GM18870 (cell line): ENCODE measurements around the gene ADAT2.

Experiments
- ATAC-seq: cut with Tn5 transposase; IDR thresholded peaks from one replicate; pipeline ENCODE4 v1.9.1; 2021; ENCODE audit warnings: moderate library complexity; ENCODE audit not compliant: unreplicated experiment

ADAT2 gene

DNA sequence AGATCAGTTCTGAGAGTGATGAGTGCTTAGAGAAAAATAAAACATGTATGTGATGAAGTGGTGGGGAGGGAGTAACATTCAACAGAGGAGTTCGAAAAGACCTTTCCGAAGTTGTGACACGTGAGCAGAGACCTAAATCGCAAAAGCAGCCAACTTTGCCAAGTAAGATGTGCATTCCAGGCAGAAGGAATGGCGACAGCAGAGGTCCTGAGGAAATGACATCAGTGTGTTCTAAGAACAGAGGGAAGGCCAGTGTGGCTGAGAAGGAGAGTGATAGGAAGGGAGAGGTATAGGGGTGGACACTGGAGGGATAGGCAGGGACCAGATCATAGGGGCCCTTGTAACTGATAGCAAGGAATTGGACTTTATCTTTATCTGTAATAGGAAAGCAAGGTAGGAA lies 51.3 kb downstream of the ADAT2 start:
- no peak for ATAC-seq

DNA sequence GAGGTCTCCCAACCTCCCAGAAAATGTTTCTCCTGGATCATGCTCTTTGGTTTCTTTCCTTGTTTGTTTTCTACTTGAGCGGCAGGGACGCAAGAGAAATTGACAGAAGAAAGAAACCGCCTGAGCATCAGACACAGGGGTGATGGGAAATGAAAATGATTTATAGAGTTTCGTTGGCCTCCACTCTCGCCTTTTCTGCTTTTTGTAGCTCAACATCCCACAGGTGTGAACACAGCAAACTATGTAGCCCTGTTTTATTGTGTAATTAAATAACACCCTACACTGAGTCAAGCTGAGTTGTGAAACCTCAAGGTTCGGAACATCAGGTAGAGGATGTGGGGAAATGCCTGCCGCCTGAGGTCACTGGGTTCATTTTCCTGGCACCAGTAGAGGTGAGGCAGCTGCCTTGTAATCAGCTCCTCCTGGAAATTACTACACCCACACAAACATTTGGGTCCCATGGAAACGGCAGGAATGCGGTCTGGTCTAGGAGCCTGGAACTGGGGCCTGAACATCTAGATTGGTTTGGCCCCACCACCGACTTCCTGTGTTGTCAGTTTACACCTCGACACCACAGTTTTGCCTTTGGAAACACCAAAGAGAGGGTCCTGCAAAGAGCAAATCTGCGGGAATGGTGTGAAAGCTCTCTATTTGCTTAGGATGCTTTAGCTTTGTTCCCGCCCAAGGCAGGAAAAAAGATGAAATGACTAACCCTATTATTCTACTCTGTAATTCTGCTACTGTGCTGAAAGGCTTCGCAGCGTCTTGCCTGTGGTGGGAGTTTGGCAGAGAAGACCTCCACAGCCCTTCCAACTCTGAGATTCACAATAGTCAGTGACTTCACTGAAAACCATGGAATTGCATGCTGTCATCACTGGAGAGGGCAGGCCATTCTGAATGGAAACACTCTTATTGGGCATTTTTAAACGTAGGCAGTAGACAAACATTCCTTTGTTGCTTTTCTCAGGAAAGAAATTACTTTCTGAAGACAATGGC lies 53.0 kb downstream of the ADAT2 start:
- no peak for ATAC-seq

GRCh38 chr6:143396497-143397226 lies 53.8 kb downstream of the ADAT2 start:
- no peak for ATAC-seq

DNA sequence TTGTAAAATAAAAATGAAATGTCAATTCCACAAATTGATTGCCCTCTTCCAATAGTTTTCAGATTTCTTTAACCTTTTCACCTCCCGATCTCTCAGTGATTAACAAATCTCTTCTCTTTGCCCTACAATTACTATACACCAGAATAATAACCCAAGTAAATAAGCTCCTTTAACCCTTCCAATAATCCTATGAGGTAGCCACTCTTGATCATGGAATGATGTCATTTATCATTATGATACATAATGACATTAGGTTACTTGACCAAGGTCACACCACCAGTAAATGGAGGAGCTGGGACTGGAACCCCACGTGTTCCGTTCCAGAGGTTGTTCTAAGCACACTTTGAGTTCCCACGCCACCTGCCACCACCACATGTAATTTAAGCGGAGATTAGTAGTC lies 54.8 kb downstream of the ADAT2 start:
- ATAC-seq: no peak

DNA sequence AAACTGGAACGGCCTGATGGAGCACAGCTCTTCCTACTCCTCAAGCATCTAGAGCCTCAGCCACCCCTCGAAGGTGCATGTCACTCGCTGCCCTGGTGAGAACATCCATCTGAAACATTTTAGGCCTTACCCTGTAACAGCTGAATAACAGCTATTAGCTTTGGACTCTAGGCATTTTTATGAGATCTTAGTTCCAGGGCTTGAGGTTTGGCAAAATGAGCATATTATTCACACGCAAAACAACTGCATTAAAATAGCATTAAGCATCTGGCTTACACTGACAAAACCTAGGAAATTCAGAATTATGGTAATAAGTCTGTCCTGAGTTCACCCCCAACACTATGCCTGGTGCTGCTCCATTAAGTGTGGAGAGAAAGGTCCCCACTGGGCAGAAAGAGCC lies 56.1 kb downstream of the ADAT2 start:
- ATAC-seq: no peak

GRCh38 chr6:143390278-143390677 lies 60.2 kb downstream of the ADAT2 start:
- ATAC-seq: no peak

DNA sequence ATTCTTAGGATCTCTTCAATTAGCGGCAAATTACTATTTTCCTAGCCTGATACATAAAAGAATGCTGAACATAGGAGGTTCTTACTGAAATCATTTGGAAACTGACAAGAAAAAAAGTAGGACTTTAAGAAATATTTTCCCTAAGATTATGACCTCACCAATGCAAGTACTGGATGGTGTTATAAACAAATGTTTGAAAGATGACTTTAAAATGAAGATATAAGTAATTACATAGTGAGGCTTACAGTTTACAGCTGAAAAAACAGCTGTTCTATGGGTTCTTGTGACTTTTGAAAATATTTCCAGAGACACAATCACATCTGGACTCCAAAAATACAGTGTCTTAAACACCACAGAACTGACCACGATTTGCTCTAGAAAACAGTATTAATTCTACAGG lies 64.9 kb downstream of the ADAT2 start:
- no peak for ATAC-seq

DNA sequence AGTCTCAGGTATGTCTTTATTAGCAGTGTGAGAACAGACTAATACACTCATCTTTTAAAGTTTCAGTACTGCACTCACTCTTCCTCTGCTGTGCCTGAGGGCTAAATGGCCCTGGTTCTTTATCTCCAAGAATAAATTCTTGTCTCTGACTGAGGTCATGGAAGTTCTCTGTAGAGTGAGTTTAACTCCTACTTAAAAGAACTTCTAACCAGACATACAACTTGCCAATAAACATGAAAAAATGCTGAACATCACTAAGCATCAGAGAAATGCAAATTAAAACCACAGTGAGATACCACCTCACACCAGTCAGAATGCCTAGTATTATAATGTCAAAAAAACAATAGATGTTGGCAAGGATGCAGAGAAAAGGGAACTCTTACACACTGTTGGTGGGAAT lies 73.6 kb downstream of the ADAT2 start:
- no peak for ATAC-seq

- no peak for ATAC-seq
Observed at GRCh38 chr6:143376375-143376774, 74.1 kb downstream of the ADAT2 start.

DNA sequence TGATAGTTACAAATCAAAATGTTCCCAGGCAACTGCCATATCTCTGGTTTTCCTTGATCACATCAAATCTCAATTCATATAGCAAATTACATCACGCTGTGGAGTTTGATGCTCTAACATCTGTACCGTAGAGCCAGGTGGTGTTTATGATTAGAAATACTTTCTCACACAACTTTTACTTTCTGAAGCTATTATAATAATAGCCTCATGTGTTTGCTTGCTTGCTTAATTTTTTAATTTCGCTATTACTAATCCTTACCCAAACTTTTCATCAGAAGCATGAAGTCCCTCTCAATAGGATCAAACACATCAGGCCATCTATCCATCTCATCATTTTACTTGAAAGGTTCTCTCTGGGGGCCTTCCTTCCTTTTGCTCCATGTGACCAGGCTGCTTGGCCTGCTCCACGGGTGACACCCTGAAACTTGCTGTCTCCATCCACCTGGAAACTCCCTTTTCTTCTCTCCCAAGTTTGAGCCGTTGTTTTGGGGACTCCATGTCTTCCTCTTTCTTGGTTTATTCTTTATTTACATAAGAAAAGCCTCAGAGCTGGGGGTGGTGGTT lies 75.4 kb downstream of the ADAT2 start:
- no peak for ATAC-seq

DNA sequence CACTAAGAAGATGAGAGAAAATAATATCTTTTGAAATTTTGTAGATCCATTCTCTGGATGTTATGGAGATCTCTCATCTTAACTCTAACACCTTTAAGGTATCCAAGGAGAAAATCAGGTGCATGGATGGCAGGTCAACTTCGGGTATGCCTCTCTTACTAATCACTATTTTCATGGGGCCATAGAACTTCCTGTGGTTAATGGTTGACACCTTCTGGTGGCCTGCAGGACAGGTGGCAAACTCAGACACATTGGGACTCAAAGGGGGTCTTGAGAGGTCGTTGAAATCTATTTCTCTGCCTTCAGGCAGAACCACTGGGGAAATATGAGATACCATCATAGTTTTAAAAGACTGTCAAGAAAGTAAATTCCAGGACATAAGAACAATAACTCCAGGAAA lies 76.5 kb downstream of the ADAT2 start:
- ATAC-seq: no peak
